AG09319 (cell line): Measurements from ENCODE around the gene CYB5D1.

ENCODE experiments used
- DNase-seq: peaks from one replicate; pipeline ENCODE4 v3.0.0-alpha.2; 2010; ENCODE audit warnings: low read depth; ENCODE audit errors: extremely low read depth
- TF ChIP-seq, protein P1 (sequence below): IDR thresholded peaks from 2 replicates; pipeline ENCODE4 v1.5.1; 2011; ENCODE audit warnings: low read depth, mild to moderate bottlenecking, inconsistent platforms, low read length, moderate library complexity

The CYB5D1 gene

DNA sequence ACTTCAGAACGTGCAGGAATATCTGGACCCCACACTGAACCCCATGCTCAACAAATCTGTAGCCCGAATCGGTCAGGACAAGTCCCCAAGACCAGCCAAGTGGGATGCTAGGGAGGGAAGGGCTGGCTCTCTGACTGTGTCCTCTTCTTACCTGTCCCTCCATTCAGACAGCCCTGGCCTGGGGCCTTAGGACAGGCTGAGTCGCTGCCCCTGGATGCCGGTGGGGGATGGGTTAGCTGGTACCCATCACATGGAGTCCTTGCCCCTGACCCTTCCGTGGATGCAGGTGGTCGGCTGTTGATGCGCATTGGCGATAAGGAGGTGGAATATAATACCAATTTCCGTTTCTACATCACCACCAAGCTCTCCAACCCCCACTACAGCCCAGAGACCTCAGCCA, 39.8 kb upstream of the CYB5D1 start:
- DNase-seq = no peak
- TF ChIP-seq, protein P1, sequence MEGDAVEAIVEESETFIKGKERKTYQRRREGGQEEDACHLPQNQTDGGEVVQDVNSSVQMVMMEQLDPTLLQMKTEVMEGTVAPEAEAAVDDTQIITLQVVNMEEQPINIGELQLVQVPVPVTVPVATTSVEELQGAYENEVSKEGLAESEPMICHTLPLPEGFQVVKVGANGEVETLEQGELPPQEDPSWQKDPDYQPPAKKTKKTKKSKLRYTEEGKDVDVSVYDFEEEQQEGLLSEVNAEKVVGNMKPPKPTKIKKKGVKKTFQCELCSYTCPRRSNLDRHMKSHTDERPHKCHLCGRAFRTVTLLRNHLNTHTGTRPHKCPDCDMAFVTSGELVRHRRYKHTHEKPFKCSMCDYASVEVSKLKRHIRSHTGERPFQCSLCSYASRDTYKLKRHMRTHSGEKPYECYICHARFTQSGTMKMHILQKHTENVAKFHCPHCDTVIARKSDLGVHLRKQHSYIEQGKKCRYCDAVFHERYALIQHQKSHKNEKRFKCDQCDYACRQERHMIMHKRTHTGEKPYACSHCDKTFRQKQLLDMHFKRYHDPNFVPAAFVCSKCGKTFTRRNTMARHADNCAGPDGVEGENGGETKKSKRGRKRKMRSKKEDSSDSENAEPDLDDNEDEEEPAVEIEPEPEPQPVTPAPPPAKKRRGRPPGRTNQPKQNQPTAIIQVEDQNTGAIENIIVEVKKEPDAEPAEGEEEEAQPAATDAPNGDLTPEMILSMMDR = no peak

DNA sequence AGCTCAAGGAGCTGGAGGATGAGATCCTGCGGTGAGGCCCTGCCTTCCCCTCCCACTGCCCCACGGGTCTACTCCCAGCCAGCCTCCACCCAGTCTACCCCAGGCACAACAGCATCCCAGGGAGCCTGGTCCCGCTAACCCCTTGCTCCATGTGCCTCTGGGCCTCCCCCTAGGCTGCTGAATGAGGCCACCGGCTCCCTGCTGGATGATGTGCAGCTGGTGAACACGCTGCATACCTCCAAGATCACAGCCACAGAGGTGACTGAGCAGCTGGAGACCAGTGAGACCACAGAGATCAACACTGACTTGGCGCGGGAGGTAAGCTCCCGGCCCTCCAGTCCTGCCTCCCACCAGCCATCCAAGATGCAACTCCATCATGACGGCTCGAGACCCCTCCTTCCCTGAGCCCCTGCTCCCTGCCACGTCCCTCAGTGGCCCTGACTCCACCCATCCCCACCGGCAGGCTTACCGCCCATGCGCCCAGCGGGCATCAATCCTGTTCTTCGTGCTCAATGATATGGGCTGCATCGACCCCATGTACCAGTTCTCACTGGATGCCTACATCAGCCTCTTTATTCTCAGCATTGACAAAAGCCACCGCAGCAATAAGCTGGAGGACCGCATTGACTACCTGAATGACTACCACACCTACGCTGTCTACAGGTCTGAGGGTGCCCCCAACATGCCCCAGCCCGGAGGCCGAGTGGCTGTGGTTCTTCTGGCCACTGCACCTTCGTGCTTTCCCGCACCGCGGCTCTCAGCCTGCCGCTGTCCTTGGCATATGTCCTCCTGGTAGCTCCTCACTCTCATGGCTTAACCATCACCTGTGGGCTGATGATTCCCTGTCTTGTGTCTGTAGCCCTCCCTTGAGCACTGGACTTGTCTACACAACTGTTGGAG, 38.8 kb upstream of the CYB5D1 start:
- no peak for DNase-seq
- TF ChIP-seq, protein P1 = no peak

DNA sequence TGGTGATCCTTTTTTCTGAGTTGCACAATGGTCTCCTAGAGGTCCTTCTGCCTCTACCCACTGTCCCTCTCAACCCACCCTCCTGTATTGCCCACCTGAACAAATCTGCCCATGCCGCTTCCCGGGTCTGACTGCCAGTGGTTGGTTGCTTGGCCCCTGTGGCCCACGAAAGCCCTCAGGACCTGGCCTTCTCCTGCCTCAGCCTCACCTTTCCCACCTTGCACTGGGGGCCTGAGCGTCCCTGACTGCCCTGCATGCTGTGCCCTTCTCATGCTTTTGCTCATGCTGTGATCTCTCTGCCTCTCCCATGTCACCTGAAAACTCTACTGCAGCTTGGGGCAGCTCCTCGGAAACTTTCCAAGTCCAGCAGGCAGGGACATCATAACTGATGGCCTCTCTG, 37.6 kb upstream of the CYB5D1 start:
- DNase-seq = no peak
- TF ChIP-seq, protein P1 = no peak

DNA sequence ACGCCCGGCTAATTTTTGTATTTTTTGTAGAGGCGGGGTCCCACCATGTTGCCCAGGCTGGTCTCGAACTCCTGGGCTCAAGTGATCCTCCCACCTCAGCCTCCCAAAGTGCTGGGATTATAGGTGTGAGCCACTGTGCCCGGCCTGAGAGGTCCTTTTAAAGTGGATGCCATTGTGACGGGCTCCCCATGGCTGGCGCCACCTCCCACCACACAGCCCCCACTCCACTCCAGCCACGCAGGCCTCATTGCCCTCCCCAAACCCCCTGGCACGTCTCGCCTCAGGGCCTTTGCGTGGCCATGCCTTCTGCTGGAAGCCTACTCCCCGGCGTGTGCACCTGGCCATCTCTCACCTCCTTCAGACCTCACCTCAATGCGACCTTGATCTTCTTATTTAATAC, 35.7 kb upstream of the CYB5D1 start:
- no peak for DNase-seq
- TF ChIP-seq, protein P1 = no peak

DNA sequence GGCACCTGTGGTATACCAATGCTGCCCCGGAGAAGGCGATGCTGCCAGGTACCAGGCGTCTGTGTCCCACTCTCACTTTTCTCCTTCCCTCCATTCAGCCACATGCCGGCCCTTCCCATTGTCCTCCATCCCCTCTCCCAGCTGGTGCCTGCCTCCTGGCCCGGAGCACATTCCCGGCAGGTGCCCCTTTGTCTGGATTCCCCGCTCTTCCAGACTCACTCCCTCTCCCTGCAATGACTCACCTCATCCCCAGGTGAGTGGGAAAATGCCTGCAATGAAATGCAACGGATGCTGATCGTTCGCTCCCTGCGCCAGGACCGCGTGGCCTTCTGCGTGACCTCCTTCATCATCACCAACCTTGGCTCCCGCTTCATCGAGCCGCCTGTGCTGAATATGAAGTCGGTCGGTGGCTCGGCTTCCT, 34.2 kb upstream of the CYB5D1 start:
- DNase-seq = no peak
- TF ChIP-seq, protein P1 = no peak

DNA sequence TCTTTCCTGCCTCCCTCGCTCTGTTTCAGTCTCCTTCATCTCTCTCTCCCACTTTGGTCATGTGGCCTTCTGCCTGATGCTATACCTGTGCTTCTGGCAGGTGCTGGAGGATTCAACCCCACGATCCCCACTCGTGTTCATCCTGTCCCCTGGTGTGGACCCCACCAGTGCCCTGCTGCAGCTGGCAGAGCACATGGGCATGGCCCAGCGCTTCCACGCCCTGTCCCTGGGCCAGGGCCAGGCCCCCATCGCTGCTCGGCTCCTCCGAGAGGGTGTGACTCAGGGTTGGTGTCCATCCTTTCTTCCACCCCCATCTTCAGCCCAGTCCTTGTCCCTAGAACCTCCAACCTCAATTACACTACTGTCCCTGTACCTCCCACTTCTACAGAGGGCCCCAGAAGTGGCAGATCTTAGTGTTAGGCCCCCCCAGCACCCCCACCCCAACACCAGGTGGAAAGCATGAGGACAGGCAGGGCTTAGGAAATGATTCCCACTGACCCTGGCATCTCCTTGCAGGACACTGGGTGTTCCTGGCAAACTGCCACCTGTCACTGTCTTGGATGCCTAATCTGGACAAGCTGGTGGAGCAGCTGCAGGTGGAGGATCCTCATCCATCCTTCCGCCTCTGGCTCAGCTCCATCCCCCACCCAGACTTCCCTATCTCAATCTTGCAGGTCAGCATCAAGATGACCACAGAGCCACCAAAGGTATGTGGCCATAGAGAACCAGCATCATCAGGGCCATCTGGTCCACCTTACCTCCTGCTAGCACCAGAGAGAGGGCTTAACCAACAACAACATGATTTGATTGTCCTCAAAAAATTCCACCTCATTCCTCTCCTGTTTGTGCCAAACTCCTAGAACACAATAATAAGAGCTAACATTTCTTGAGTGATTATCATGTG, 33.5 kb upstream of the CYB5D1 start:
- no peak for DNase-seq
- TF ChIP-seq, protein P1 = no peak
